ENCODE results near the gene CRK.
"Not testable (repeated sequence)": the region's sequence is repeated elsewhere in the genome, so short reads cannot be mapped to it uniquely, and the experiment has no call there.

CRK gene

GRCh38 chr17:1420163-1420562 lies 35.9 kb downstream of the CRK start:
- no peak for DNase-seq

- DNase-seq: not testable (repeated sequence)
Measured at GRCh38 chr17:1418476-1418875, 37.6 kb downstream of the CRK start.

GRCh38 chr17:1416414-1416813 lies 39.6 kb downstream of the CRK start:
- DNase-seq: no peak

- DNase-seq: no peak
Measured at GRCh38 chr17:1414634-1415033, 41.4 kb downstream of the CRK start.

GRCh38 chr17:1414001-1414574 lies 41.9 kb downstream of the CRK start:
- DNase-seq: no peak

GRCh38 chr17:1413281-1413791 lies 42.7 kb downstream of the CRK start:
- DNase-seq: no peak

GRCh38 chr17:1412185-1413110 lies 43.6 kb downstream of the CRK start:
- DNase-seq: no peak

GRCh38 chr17:1402262-1402586 lies 53.8 kb downstream of the CRK start:
- no peak for DNase-seq

- peak; percentile 92 to 94 for DNase-seq
Measured at GRCh38 chr17:1399679-1400512, 56.1 kb downstream of the CRK start, which contains the start of gene YWHAE. Gene YWHAE, minus strand, starts transcription at chr17:1400222. Its CDS starts 112 bp downstream, at chr17:1400110.

- DNase-seq: no peak
Measured at GRCh38 chr17:1398931-1399678, 56.9 kb downstream of the CRK start.

GRCh38 chr17:1398028-1398427 lies 58.0 kb downstream of the CRK start:
- no peak for DNase-seq

- DNase-seq: not testable (repeated sequence)
Measured at GRCh38 chr17:1395876-1396665, 60.0 kb downstream of the CRK start.

GRCh38 chr17:1391577-1391976 lies 64.5 kb downstream of the CRK start:
- DNase-seq: no peak

GRCh38 chr17:1390432-1391367 lies 65.3 kb downstream of the CRK start:
- no peak for DNase-seq

- DNase-seq: not testable (repeated sequence)
Measured at GRCh38 chr17:1387490-1388227, 68.4 kb downstream of the CRK start.

GRCh38 chr17:1386675-1387190 lies 69.3 kb downstream of the CRK start:
- not testable (repeated sequence) for DNase-seq

GRCh38 chr17:1386265-1386664 lies 69.8 kb downstream of the CRK start:
- no peak for DNase-seq

- DNase-seq: no peak
Measured at GRCh38 chr17:1385861-1386260, 70.2 kb downstream of the CRK start.

- no peak for DNase-seq
Measured at GRCh38 chr17:1384905-1385435, 71.1 kb downstream of the CRK start.

All from NCI-H1930 (cell line).